ENCODE results near the gene SMARCA2.

SMARCA2 gene

DNA sequence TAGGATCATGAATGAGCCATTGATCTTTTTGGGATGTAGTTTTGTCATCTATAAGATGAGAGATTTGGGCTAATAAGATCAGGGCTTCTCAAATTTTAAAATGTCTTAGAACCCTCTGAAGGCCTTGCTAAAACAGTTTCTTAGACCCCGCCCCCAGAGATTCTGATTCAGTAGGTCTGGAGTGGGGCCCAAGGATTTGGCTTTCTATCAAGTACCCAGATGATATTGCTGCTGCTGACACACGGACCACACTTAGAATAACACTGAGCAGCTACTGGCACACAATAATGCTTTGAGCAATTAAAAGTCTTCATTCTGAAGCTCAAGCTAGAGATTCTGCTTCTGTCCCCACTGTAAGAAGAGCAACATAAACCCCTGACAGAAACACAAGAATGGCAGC is 216.7 kb downstream of the SMARCA2 start:
- ChIA-PET POLR2A (no interaction called here), CTCF (no interaction called here)
- no peak for DNase-seq (ENCODE audit: extremely low spot score)
- no peak for TF ChIP-seq CTBP1 (IDR thresholded peaks at IDR 0.05; ENCODE audit: borderline replicate concordance)
- no peak for TF ChIP-seq NFRKB (IDR thresholded peaks at IDR 0.05)
- TF ChIP-seq ARNT (IDR thresholded peaks at IDR 0.05): no peak
- TF ChIP-seq FOXA1 (IDR thresholded peaks at IDR 0.05): no peak
- no peak for TF ChIP-seq ELF4 (IDR thresholded peaks at IDR 0.05)
- TF ChIP-seq ZNF384 (IDR thresholded peaks at IDR 0.05): no peak
- TF ChIP-seq L3MBTL2 (conservative IDR thresholded peaks at IDR 0.05): no peak
- TF ChIP-seq FOXK2 (IDR thresholded peaks at IDR 0.05): no peak
- no peak for TF ChIP-seq LEF1 (IDR thresholded peaks at IDR 0.05; ENCODE audit: borderline replicate concordance)
- TF ChIP-seq, protein P1, sequence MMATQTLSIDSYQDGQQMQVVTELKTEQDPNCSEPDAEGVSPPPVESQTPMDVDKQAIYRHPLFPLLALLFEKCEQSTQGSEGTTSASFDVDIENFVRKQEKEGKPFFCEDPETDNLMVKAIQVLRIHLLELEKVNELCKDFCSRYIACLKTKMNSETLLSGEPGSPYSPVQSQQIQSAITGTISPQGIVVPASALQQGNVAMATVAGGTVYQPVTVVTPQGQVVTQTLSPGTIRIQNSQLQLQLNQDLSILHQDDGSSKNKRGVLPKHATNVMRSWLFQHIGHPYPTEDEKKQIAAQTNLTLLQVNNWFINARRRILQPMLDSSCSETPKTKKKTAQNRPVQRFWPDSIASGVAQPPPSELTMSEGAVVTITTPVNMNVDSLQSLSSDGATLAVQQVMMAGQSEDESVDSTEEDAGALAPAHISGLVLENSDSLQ (IDR thresholded peaks at IDR 0.05): no peak
- TF ChIP-seq TARDBP (IDR thresholded peaks at IDR 0.05): no peak
- TF ChIP-seq SP1 (IDR thresholded peaks at IDR 0.05): no peak
- TF ChIP-seq SUZ12 (IDR thresholded peaks at IDR 0.05): no peak
- no peak for TF ChIP-seq FOXM1 (IDR thresholded peaks at IDR 0.05; ENCODE audit: borderline replicate concordance)
- no peak for TF ChIP-seq HDGF (IDR thresholded peaks at IDR 0.05; ENCODE audit: borderline replicate concordance)
- TF ChIP-seq BHLHE40 (IDR thresholded peaks at IDR 0.05; ENCODE audit: borderline replicate concordance): no peak

DNA sequence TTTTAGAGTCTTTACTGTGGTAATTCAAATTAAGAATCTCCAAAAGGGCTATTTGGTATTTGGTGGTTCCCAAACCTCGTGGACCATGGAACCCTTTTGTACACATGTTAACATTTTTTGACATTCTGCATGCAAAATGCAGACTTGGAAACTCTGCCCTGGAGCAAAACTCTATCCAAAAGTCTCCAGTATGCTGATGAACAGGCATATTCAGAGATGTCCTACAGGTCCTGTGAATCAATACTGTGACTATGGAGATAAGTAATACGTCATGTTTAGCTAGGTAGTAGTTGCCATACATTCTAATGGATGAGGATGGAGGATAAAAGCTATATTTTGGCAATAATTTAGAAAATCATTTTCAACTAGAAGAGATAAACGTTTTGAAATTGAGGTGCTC is 218.1 kb downstream of the SMARCA2 start:
- CTCF ChIA-PET: no interaction called here
- TF ChIP-seq HDGF (IDR thresholded peaks at IDR 0.05; ENCODE audit: borderline replicate concordance): no peak
- no peak for TF ChIP-seq BHLHE40 (IDR thresholded peaks at IDR 0.05; ENCODE audit: borderline replicate concordance)
- TF ChIP-seq ARNT (IDR thresholded peaks at IDR 0.05): no peak
- TF ChIP-seq SP1 (IDR thresholded peaks at IDR 0.05): no peak
- no peak for TF ChIP-seq FOXA1 (IDR thresholded peaks at IDR 0.05)
- TF ChIP-seq ZNF384 (IDR thresholded peaks at IDR 0.05): no peak
- TF ChIP-seq TARDBP (IDR thresholded peaks at IDR 0.05): no peak
- TF ChIP-seq FOXM1 (IDR thresholded peaks at IDR 0.05; ENCODE audit: borderline replicate concordance): no peak
- TF ChIP-seq LEF1 (IDR thresholded peaks at IDR 0.05; ENCODE audit: borderline replicate concordance): no peak
- no peak for TF ChIP-seq FOXK2 (IDR thresholded peaks at IDR 0.05)
- no peak for TF ChIP-seq SUZ12 (IDR thresholded peaks at IDR 0.05)
- TF ChIP-seq CTBP1 (IDR thresholded peaks at IDR 0.05; ENCODE audit: borderline replicate concordance): no peak
- no peak for TF ChIP-seq ELF4 (IDR thresholded peaks at IDR 0.05)
- TF ChIP-seq, protein P1 (IDR thresholded peaks at IDR 0.05): no peak
- no peak for TF ChIP-seq L3MBTL2 (conservative IDR thresholded peaks at IDR 0.05)
- no peak for TF ChIP-seq NFRKB (IDR thresholded peaks at IDR 0.05)

DNA sequence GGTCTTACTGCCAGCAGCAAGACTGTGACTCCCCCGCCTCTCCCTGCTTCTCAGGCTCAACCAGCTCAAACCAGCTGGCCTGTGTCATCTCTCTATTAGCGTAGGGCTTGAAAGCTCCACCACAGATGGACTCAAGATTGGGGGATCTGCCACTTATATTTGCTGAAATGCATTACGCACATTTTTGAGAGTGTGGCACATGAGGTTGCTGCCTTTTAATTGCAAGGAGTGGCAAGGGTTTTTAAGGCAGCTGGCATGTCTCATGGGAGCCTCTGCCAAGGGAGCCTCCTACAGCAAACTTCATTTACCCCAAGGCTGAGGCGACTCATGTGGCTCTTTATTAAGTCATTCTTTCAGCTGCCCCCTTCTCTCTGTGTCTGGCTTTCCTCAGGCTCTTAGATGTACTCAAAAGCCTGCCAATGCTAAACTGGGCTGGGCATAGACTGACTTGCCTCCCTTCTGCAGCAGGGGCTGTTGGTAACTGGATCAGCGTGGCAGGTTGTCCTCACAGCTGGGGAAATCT is 219.3 kb downstream of the SMARCA2 start:
- ChIA-PET POLR2A (no interaction called here), CTCF (no interaction called here)

More for the DNA sequence above, 218.1 kb downstream of the SMARCA2 start:
- POLR2A ChIA-PET: no interaction called here
- no peak for DNase-seq (ENCODE audit: extremely low spot score)

DNA sequence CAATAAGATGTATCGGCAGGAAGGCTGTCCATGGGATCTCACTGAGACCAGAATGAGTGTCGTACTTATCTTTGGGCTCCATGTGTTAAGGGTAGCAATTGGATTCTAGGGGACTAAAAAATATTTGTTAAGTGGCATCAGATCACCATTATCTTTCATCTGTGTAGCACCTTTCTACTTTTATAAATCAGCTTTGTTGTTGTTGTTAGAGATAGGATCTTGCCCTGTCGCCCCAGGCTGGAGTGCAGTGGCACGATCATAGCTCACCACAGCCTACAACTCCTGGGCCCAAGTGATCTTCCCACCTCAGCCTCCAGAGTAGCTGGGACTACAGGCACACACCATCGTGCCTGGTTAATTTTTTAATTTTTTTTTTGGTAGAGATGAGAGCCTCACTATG is 220.5 kb downstream of the SMARCA2 start:
- ChIA-PET POLR2A (no interaction called here), CTCF (interaction anchor here (0.6 kb wide), 1 partner anchor 27 kb away, joined by 3 read pairs; no protein-coding TSS in a partner anchor)
- DNase-seq (ENCODE audit: extremely low spot score): no peak
- TF ChIP-seq BHLHE40 (IDR thresholded peaks at IDR 0.05; ENCODE audit: borderline replicate concordance) (no peak), LEF1 (IDR thresholded peaks at IDR 0.05; ENCODE audit: borderline replicate concordance) (no peak), HDGF (IDR thresholded peaks at IDR 0.05; ENCODE audit: borderline replicate concordance) (no peak), TARDBP (IDR thresholded peaks at IDR 0.05) (no peak), NFRKB (IDR thresholded peaks at IDR 0.05) (no peak), FOXK2 (IDR thresholded peaks at IDR 0.05) (no peak), SUZ12 (IDR thresholded peaks at IDR 0.05) (no peak), SP1 (IDR thresholded peaks at IDR 0.05) (no peak), ZNF384 (IDR thresholded peaks at IDR 0.05) (no peak), FOXM1 (IDR thresholded peaks at IDR 0.05; ENCODE audit: borderline replicate concordance) (no peak), ARNT (IDR thresholded peaks at IDR 0.05) (no peak), ELF4 (IDR thresholded peaks at IDR 0.05) (no peak), CTBP1 (IDR thresholded peaks at IDR 0.05; ENCODE audit: borderline replicate concordance) (no peak), L3MBTL2 (conservative IDR thresholded peaks at IDR 0.05) (no peak), FOXA1 (IDR thresholded peaks at IDR 0.05) (no peak)
- TF ChIP-seq, protein P1 (IDR thresholded peaks at IDR 0.05): no peak

More for the DNA sequence above, 219.3 kb downstream of the SMARCA2 start:
- no peak for DNase-seq (ENCODE audit: extremely low spot score)
- TF ChIP-seq ZNF384 (IDR thresholded peaks at IDR 0.05) (no peak), FOXK2 (IDR thresholded peaks at IDR 0.05) (no peak), FOXM1 (IDR thresholded peaks at IDR 0.05; ENCODE audit: borderline replicate concordance) (no peak), L3MBTL2 (conservative IDR thresholded peaks at IDR 0.05) (no peak), TARDBP (IDR thresholded peaks at IDR 0.05) (no peak), ELF4 (IDR thresholded peaks at IDR 0.05) (no peak), BHLHE40 (IDR thresholded peaks at IDR 0.05; ENCODE audit: borderline replicate concordance) (no peak), LEF1 (IDR thresholded peaks at IDR 0.05; ENCODE audit: borderline replicate concordance) (no peak), SP1 (IDR thresholded peaks at IDR 0.05) (no peak), SUZ12 (IDR thresholded peaks at IDR 0.05) (no peak), FOXA1 (IDR thresholded peaks at IDR 0.05) (no peak), CTBP1 (IDR thresholded peaks at IDR 0.05; ENCODE audit: borderline replicate concordance) (no peak), NFRKB (IDR thresholded peaks at IDR 0.05) (no peak), HDGF (IDR thresholded peaks at IDR 0.05; ENCODE audit: borderline replicate concordance) (no peak), ARNT (IDR thresholded peaks at IDR 0.05) (no peak)
- TF ChIP-seq, protein P1 (IDR thresholded peaks at IDR 0.05): no peak

DNA sequence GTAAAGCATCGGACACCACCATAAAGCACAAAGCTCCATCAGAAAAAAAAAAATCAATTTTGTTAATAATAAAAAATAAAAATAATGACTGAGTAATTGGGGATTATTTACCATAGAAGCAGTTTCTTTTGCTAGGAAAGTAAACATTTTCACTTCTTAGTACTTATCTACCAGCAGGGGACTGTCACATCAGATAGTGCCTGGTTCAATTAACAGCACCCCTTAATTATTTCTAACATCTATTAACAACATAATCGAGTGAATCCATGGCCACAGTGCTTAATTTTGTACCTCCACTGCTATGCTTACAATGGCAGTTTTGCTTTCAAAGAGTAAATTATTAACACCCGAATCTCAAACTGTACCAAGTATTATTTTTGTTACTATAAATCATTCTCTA is 221.7 kb downstream of the SMARCA2 start:
- DNase-seq (ENCODE audit: extremely low spot score): no peak
- TF ChIP-seq ZNF384 (IDR thresholded peaks at IDR 0.05): no peak
- TF ChIP-seq FOXK2 (IDR thresholded peaks at IDR 0.05): no peak
- ChIA-PET POLR2A (no interaction called here), CTCF (no interaction called here)

All from HEK293T (cell line).